Astrocyte (in vitro differentiated cells and primary cell): ENCODE data around the gene C1orf167.

ENCODE experiments used
- CTCF ChIP-seq: IDR thresholded peaks from 2 replicates; pipeline ENCODE4 v1.5.1; 2011; ENCODE audit warnings: low read depth, mild to moderate bottlenecking, inconsistent platforms, low read length, moderate library complexity; ENCODE audit not compliant: insufficient read depth
- EZH2 ChIP-seq: IDR thresholded peaks from 2 replicates; pipeline ENCODE4 v1.6.1; 2012; ENCODE audit warnings: mild to moderate bottlenecking, low read length, inconsistent platforms; ENCODE audit not compliant: insufficient read depth

- TF ChIP-seq CTCF (no peak), EZH2 (no peak)
Observed at GRCh38 chr1:11727119-11727518, 34.9 kb upstream of the C1orf167 start.
